CD4-positive, alpha-beta T cell treated with Interleukin-21 for 1 hour (primary cell): Measurements from ENCODE around the gene RAX2.
"Not testable (repeated sequence)": the region's sequence is repeated elsewhere in the genome, so short reads cannot be mapped to it uniquely, and the experiment has no call there.

Source experiments
- DNase-seq: peaks from one replicate; pipeline ENCODE4 v3.0.0-alpha.2; 2020

Gene RAX2

DNA sequence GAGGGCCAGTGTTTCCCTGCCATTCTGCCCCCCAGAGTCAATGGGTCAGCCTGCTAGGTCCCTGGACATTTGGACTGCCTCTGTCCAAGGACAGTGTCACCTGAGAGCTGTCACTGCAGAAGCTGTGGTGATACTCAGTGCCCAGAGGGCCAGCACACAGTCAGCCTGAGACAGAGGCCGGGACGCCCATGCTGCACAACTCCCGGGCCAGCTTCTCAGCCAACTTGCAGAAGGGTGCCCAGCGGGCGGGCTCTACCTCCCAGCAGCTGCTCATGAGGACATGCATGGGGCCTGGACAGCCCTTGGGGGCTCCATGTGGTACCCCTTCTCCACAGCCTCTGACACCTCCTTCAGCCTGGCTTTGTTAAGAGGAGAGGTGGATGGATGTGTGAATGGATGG lies 3.8 kb upstream of the RAX2 start:
- DNase-seq: no peak

DNA sequence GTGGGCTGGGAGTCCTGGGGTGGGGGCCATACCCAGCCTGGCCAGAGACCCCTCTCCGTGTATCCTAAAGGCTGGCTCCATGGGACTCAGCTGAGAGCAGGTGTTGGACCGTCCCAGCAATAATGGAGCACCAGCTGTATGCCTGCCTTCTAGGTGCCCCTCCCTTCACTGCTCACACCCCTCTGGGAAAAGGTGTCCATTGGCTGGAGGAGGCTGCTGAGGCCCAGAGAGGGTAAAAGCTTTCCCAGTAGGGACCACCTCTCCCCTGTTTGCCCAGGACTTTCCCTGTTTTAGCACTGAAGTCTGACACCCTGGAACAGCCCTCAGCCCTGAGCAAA lies 3.3 kb upstream of the RAX2 start:
- DNase-seq: no peak

DNA sequence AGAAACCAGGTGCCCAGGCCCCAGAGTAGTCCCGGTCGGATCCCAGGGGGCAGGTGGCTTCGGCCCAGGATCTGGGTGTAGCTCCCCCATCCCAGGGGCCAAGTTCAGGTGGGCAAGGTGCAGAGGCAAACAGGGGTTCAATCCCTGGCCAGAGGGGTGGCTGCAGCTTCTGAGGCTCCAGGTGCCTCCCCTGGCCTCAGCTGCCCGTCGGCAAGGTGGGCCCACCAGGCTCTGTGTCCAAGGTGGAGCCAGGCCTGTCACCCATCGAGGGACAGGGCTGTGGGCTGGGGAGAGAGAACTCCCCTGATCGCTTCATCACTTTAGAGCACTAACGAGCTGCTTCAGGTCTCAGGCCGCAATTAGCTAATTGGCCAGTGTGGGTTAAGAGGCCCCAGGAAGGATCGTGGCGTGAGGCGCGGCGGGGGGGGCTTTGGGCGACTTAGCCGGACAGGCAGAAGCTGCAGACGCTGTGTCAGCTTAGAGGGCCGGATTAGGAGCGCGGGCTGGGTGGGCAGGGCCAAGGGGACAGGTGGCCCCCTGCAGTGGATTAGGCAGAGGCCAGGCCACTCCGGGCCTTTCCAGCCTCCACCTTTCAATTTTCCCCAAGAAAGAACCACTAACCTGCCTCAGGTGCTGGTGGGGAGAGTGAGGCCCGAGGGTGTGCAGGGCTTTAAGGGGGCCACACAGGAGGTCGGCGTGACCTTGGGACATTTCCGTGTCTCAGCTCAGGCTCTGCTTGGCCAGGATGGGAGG lies 2.8 kb upstream of the RAX2 start:
- no peak for DNase-seq

DNA sequence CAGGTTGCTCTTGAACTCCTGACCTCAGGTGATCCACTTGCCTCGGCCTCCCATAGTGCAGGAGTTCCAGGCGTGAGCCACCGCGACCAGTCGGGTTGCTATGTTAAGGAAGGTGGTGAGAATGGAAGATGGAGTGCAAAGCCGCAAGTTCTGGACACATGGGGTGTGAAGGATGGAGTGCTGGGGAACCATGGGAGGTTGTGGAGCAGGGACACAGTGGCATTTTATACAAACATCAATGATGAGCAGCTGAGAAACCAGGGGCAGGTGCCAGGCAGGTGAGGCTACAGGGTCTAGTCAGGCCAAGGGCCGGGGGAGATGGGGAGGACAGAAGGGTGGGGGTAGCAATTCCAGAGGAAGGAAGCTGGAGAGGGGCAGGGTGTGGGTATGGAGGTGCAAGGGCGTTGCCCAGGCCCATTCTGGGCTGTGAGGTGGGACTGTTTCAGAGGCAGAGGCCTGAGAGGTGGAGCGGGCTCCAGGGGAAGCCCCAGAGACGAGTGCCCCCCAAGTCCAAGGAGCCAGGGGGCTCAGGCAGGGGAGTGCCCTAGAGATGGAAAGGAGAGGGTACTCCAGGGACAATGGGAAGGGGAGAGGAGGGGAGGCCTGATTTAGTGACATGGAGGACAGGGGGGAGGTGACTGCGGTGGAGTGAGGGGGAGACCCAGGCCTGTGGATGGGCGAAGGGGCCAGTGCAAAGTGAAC lies 1.9 kb upstream of the RAX2 start:
- DNase-seq: no peak

DNA sequence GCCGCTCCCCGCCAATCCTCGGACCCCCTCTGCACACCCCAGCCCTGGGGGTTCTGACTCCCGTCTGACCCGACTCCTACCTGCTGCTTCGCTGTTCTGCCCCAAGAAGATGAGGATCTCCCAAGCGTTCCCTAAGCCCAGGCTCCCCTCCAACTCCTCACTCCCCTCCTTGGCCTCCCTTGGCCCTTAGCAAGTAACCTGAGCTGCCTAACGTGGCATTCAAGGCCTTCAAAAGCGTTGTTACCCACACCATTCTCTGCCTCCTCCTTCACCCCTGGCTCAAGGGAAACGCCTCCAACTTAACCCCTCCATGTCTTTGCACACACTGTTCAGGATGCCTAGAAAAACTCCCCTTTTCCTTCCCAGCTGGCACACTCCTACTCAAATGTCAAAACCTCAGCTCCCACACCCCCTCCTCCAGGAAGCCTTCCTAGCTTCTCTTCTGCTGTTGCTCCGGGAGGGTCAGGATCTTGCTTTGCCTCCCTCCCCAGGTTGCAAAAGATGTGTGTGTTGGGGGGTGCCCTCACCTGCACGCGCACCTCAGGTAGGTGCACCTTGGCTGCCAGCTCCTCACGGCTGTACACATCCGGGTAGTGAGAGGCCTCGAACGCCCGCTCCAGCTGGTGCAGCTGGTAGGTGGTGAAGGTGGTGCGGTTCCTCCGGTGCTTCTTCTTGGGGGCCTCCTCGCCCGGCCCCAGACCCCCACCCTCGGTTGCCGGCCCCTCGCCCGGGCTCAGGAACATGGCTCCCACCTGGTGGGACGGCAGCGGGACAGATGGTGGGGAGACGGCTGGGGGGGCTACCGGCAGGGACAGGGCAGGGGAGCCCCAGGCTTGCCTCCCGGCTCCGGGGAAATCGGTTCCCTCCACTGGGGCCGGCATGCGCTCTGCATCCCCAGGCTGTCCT lies 775 bp downstream of the RAX2 start:
- no peak for DNase-seq

DNA sequence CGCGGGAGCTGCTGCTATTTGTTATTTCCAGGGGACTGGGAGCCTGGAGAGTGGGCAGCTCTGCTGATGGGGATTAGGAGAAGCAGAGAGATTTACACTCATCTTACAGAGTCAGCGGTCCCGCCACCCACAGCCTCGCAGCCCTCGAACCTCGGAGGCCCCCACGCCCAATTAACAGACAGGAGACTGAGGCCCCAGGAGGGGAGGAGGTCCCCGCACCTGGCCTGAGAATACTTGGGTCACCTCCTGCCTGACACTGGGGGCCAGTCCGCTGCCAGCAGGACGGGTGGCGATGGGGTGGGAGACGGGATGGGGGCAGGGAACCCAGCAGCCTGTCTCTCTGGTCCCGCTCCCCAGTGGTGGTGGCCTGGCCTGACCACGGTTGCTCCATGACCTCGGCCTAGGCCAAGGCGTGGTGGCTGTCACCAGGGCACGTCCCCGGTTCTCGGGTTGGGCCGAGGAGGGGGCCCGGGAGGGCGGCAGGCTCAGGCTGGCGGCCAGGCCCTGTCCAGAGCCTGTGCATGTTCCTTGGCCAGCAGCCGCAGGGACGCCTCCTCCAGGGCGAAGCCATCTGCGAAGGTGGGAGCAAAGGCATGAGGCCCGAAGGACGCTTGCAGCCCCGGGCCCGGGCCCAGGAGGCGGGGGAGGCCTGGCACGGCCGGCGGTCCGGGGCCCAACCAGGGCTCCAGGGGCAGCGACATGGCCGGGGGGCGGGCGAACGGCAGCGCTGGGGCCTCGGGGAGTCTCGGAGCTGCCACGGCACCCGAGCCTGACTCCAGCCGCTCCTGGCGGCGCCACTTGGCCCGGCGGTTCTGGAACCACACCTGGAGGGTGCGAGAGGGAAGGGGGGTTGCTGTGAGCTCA lies 1.7 kb downstream of the RAX2 start:
- DNase-seq: no peak

DNA sequence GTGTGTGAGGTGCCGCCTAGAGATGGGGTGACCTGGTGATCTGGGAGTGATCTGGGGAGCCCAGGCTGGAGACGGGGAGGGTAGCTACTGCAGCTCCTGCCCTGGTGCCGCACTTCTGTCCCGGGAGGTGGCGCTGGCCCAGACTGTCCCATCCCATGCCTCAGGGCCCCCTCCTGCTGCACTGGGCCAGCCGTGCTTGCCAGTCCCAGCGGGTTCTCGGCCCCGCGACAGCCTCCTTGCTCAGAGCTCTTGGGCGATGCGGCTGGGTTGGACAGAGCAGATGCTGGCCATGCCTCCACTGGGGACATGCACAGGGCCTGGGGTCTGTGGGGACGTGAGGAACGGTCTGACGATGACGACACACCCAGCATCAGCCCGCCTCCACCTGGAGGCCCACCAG lies 2.5 kb downstream of the RAX2 start:
- DNase-seq: no peak

DNA sequence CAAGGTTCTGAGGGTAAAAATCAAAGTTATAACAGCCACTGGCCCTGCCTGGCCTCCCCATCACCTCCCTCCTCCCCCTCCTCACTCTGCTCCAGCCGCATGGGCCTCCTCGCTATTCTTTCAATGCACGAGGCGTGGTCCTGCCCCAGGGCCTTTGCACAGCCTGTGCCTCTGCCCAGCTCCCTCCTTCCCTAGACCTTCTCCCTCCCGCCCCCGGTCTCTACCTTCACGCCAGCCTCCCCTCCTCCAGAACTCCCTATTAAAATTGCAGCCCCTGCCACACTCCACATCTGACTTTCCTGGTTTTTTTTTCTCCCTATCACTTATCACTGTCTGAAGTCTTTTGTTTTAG lies 3.3 kb downstream of the RAX2 start:
- DNase-seq: no peak

DNA sequence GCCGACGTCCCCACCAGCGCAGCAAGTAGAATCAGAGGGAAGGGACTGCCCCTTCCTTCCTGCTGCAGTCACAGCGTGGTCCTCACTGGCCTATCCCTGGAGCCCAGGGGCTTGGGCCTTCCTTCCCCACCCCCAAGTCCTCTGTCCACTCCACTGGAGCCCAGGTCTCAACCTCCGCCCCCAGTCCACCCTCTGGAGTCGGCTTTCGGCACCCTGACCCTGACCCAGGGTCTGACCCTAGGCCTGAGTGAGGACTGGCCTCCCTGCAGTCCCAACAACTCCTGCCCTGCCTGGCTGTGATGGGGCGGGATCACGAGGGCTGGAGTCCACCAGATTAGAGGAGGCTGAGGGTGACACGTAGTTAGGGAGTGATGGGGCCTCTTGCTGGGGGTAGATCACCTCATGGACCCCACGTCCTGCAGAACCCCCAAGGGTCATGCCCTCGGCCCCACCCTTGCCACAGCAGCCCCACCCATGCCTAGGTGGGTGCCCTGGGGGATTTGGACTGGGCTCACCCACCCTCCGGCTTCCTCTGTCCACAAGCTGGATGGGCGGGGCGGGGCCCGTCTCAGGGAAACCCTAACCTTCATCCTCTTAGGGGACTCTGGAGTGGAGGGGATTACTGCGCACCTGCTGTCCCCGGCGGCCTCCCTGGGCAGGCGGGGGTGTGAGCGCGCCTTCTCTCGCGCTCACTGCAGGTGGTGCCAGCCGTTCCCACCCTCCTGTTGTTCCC lies 3.8 kb downstream of the RAX2 start:
- DNase-seq: no peak

DNA sequence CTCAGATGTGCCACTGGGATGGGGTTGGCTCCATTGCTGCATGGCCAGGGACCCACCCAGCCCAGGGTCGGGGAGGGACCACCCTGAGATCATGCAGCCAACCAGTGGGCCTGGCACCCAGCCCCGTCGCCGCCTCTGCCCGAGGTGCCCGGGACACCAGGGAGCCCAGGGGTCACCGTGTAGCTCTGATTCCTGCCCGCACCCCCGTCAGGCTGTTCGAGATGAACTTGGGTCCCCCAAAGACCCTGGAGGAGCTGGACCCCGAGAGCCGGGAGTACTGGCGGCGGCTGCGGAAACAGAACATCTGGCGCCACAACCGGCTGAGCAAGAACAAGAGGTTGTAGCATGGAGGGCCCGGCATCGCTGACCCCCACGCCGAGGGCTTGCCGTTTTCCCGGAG lies 5.0 kb downstream of the RAX2 start:
- no peak for DNase-seq

DNA sequence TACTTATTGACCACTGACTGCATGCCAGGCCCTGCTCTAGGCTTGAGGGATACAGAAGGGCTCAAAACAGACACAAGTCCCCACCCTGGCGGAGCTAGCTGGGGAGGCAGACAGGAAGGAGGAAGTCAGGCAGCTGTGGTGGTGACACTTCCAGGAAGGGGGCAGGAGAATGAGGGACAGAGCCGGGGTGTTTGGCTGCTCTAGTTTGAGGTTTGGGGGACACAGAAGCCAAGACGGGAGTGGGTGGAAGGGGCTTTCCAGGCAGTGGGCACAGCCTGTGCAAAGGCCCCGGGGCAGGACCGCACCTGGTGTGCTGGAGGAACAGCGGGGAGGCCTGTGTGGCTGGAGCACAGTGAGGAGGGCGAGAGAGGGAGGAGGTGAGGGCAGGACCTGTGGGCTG lies 5.5 kb downstream of the RAX2 start:
- peak; percentile 35 for DNase-seq

DNA sequence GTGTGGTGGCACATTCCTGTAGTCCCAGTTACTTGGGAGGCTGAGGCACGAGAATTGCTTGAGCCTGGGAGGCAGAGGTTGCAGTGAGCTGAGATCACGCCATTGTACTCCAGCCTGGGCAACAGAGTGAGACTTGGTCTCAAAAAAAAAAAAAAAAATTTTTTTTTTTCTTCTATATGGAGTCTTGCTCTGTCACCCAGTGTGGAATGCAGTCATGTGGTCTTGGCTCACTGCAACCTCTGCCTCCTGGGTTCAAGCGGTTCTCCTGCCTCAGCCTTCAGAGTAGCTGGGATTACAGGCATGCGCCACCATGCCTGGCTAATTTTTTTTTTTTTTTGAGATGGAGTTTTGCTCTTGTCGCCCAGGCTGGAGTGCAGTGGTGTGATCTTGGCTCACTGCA lies 6.3 kb downstream of the RAX2 start:
- not testable (repeated sequence) for DNase-seq

DNA sequence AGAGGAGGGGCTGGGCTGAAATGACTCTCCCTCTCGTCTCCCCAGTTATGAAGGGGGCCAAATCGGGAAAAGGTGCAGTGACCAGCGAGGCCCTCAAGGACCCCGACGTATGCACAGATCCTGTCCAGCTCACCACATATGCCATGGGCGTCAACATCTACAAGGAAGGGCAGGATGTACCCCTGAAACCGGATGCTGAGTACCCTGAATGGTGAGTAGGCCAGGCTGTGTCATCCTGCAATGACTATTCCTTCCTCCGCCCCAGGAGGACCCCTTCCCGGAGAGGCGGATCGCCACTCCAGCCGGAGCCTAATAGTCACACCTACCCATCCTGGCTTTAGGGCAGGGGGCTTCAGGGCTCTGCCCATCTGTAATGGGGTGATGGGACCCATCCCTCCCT lies 6.9 kb downstream of the RAX2 start:
- DNase-seq: no peak

DNA sequence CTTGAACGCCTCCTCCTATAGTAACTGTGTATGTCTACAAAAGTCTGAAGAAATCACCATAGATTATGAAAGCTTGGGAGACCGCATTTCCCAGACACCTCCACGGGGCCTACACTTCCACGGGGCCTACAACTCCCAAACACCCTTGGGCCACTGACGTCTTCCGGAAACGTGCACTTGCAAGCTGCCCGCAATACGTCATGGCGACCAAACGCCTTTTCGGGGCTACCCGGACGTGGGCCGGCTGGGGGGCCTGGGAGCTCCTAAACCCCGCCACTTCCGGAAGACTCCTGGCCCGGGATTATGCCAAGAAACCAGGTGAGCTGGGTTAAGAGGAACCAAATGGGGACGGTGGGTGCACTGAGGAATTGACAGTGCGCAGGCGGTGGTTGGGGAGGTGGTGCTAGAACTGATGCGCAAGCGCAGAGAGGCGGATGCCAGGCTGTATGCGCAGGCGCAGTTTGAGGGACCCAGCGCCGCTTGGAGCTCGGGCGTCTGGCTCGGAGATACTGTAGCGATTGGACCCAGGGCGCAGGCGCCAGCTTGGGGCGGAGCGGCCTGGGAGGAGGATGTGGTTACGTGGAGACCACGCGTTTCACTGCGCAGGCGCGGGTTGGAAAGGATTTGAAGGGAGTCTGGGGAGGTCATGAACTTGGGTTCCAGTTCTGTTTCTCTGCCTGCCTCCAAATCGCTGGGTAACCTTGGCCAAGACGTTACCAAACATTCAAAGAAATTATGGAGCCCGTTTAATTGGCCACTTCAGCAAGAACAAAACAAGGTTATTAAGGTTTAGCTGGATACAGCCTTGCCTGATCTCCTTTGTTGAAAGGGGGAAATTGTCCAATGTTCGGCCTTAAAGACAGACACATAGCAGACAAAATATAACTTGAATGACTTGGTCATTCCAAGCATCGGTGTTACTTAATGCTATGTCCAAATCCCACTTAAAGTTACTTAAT lies 9.2 kb downstream of the RAX2 start, which contains the start of gene MRPL54:
MRPL54 (plus strand) TSS at position 182 of the 959 bp plus-strand sequence; CDS start at position 201, 19 bp downstream.
- peak; percentile 99 for DNase-seq

DNA sequence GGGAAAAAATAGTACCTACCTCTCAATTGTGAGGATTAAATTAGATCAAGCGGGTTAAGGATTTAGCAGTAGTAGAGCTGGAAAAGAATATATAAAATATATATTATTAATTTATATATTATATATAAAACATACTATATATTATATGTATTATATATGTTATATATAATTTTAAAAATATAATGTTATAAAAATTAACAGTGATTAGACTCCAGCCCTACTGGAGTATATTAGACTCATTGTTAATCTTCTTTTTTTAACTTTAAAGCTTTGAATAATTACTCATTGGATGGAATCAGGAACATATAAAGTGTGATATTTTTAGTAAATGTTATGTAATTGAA lies 9.9 kb downstream of the RAX2 start:
- no peak for DNase-seq

DNA sequence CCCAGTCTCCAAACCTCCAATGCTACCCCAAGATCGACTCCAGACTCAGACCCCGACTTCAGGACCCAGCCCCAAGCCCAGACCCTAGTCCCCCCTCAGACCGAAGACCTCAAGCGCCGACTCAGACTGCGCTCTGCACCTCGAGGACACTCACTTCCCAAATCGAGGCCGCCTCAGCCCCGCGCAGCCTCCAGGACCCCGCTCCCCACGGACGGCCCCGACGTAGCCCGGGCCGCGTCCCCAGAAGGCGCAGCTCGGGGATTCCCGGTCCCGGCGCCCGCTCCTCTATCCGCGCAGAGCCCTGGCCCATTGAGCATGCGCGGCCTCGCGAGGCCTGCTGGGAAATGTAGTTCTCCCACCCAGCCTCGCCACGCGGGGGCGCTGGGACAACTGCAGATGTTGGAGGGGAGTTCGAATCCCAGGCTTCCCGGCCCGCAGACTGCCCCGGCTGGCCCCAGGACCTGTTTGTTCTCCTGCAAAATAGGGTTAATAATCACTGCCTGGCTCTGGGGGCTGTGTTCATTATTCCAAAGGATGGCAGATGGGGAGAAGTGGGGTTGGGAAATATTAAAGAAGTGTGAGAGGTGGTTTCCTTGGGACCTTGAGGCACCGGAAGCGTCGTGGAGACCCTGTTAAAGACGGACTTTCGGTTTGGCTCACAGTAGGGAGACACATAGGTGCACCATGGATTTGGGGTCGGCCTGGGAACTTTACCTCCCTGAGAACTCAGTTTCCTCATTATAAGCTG lies 10.5 kb downstream of the RAX2 start, which contains the start of gene APBA3:
APBA3 (minus strand) TSS at position 311 of the 748 bp plus-strand sequence. CDS start 1,428 bp downstream, outside the sequence.
- DNase-seq: peak; percentile 96

DNA sequence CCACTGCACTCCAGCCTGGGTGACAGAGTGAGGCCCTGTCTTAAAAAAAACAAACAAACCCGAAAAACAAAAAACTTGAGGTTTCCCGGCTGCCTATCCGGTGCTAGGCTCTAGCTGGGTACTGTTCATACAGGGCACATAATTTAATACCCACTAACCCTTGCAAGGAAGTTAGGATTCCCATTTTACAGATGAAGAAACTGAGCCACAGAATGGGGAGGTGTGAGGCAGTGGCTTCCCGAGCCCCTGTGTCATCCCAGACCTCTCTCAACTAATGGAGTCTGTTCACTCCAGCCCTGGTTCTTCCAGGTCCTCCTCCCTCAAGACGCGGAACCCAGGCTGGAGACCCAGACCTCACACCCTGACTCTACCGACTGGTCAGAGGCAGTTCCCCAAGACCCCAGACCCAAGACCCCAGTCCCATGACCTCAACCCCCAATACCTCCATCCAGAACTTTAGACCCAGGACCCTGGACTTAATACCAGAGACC lies 11.1 kb downstream of the RAX2 start:
- DNase-seq: peak; percentile 62

DNA sequence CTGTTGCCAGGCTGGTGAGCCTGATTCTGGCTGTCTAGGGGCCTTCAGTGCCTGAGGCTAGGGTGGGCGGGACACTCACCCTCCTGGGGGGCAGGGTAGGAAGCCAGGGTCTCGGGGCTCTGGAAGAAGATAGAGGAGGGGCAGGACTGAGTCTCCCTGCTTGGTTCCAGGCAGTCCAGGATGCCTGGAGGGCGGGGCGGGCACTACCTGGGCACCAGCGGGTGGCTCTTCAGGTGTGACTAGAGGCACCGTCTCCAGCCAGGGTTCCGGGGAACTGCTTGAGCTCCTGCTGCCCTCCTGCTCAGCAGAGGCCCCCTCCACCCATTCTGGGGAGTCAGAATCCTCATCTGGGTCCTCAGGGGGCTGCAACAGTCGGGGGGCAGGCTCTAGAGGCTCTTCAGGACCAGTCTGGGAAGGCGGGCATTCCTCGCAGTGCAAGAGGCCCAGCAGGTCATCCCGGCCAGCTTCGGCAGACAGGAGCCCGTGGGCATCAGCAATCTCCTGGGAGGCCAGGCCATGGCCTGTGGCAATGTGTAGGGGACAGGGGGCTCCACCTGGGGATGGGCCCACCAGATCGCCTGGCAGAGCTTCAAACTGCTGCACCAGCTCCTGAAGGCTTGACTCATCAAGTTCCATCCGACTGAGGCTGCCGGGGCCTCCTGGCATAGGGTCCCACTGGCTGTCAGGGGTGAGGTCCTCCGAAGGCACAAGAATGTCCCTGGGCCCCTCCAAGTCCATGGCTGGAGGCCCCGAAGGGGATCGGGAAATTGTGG lies 12.4 kb downstream of the RAX2 start:
- no peak for DNase-seq

DNA sequence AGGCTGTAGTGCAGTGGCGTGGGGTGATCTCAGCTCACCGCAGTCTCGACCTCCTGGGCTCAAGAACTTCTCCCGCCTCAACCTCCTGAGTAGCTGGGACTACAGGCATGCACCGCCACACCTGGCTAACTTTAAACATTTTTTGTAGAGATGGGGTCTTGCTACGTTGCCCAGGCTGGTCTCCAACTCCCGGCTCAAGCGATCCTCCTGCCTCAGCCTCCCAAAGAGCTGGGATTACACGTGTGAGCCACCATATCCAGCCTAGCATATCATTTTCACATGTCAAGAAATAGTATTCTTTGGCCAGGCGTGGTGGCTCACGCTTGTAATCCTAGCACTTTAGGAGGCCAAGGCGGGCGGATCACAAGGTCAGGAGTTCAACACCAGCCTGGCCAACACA lies 13.7 kb downstream of the RAX2 start:
- not testable (repeated sequence) for DNase-seq
